Epidermal melanocyte (primary cell): ENCODE results near the gene LSAMP.
"Not testable (repeated sequence)": the region's sequence is repeated elsewhere in the genome, so short reads cannot be mapped to it uniquely, and the experiment has no call there.

Experiments
- DNase-seq: peaks from one replicate; pipeline ENCODE4 v3.0.0; 2011; ENCODE audit warnings: low spot score; ENCODE audit not compliant: insufficient read length

Gene LSAMP

DNA sequence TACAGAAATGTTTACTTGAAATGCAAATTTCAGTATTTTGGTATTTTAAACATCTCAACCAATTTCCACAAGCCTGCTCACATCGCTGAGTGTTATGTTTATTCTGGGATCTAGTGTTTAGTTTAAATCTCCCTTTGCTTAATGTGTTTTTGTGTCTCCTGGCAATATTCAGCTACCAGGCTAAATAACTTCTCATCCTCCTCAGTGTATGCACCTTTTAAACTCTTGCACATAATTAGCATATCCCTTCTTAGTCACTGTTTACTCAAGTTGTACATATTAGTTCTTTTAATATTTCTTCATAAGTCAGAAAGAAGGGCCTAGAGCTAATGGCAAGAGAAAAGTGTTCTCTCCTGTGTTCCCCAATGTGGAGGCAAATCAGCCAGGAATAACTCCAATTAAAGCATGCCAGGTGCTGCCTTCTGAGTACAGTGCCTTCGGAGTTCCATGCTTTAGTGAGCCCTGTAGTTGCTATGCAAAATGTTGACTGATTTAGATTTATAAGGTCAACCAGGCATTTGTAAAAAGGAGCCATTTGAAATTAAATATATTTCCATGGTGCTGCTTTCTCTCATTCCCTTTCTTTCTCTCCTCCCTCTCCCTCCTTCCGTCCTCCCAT lies 587.7 kb downstream of the LSAMP start:
- no peak for DNase-seq

DNA sequence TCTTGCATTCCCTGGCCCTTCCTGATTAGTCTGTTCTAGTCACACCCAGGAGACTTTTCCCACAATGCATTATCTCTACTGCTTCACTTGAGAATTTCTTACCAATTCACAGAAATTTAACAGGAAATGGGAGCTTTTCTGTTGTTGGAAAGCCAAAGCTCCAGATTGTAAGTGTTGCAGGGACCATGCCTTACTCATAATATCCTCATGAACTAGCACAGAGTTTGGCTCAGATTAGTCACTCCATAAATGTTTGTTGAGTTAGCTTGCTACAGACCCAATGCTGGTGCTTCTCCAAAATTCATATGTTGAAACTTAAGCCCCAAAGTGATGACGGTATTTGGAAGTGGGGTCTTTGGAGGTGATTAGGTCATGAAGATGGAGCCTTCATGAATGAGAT lies 589.4 kb downstream of the LSAMP start:
- DNase-seq: no peak

DNA sequence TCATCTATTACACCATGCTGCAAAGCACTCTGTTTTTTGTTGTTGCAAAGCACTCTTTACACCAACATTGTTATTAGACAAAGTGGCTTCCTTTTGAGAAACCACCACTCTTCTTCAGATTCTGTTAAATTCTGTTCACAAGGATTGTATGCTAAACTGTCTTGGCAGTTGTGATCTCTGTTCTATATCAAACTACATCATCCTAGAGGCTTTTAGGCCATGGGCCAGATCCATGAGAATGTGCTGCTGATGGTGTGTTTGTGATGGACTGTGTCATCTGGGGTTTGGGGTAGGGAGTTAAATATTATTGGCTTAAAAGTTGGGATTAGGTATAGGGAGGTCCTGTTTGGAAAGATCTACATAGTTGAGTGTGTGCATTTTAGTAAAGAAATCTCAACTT lies 592.2 kb downstream of the LSAMP start:
- DNase-seq: no peak

DNA sequence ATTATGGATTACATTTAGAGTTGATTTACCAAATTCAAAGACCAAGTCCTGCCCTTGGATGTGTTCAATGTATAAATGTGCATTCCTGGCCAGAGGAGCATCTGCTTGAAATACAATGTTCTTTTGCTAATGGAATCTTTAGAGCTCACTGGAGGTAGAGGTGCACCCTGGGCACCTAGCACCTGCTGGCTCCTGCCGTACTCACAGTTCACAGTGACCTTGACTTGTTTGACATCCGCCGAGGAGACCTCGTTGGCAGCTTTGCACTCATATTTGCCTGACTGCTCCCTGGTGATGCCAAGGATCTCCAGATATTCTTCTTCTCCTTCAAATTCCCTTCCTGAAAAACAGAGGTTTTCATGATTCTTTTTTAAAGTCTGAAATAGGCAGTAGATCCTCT lies 593.0 kb downstream of the LSAMP start:
- DNase-seq: no peak

DNA sequence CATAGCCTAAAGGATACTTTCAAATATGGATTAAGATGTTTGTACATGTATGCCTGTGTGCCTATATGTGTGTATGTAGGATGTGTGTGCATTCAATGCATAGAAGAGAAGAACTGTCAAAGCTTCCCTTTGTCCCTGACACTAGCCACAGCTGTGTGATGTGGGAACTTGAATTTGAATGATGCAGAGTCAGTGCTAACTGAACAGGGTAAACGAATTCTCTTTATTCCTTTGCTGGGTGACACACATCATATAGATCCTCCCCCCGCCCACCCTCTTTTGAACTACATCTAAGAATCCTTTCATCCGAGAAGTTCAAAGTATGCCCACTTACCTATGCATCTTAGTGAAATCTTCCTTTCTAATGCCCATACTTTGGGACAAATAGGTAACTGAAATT lies 593.7 kb downstream of the LSAMP start:
- DNase-seq: no peak

DNA sequence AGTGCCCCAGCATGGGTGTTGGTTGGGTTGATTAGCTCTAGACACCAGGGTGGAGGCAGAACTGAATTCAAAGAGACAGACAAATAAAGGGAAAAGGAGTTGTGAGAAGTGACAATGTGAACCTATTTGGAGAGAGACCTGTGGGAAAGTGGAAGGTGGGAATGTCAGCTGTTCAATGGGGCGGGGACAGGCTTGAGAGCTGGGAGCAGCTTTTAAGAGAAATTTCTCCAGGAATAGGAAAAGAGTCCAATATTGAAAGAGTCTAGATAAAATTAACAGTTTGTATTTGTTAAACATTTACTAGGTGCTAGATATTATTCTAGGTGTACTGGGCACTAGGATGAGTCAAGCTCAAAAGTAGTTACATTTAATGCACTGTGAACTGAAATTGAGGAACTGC lies 596.6 kb downstream of the LSAMP start:
- DNase-seq: no peak

DNA sequence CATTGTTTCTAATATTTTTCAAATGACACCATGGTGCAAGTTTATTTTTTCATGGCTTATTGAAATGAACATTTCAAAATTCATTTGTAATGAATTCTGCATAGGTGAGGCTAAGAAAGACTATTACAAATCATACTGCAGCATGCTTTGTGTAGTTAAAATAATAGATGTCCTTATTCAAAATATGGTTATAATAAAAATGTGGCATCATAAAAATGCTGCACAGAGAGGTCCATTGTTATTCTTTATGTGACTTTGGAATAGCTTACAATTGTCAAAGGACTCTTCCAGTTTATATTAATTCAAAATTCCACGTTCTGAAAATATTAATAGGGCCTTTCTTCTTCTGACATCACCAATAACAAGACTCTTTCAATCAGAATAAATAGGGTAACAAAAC lies 599.3 kb downstream of the LSAMP start:
- no peak for DNase-seq

DNA sequence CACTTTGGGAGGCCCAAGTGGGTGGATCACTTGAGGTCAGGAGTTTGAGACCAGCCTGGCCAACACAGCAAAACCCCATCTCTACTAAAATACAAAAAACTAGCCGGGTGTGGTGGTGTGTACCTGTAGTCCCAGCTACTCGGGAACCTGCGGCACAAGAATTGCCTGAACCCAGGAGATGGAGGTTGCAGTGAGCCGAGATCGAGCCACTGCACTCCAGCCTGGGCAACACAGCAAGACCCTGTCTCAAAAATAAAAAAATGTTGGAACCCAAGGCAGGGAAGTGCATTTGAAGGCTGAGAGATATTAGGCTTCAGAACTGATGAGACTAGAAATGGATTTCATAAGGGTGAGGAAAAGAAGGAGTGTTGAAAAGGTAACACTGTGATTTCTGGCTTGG lies 600.6 kb downstream of the LSAMP start:
- not testable (repeated sequence) for DNase-seq

DNA sequence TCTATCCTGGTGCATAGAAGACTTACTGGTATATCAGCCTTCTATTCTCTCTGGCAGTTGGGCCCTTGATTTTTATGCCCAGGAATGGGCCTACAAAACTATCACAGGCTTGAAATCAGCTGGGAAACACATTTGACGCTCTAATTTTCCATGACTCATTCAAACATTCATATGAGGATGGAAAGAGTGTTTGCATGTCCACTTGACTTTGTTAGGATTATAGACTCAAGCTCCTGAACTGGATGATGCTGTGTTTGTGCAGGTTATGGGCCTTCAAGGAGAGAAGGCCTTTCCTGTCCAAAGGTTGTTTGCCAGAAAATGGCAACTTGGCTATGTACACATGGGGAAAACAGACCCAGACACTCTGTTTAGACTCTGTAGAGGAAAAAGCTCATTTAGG lies 602.1 kb downstream of the LSAMP start:
- DNase-seq: no peak

DNA sequence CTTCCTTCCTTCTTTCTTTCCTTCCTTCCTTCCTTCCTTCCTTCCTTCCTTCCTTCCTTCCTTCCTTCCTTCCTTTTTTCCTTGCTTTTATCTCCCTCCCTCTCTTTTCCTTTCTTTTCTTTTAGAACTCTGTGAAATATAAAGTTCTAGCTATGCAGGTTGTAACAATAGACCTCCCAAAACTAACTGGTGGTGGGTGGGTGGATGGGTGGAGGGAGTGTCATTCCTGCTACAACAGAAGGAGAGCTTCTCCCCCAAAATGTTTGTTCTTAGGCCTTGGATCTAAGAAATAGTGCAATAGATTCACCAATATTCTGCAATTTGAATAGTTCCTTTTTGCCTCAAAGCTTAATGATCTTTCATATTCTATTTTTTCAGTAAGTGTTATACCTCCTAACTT lies 606.0 kb downstream of the LSAMP start:
- no peak for DNase-seq

DNA sequence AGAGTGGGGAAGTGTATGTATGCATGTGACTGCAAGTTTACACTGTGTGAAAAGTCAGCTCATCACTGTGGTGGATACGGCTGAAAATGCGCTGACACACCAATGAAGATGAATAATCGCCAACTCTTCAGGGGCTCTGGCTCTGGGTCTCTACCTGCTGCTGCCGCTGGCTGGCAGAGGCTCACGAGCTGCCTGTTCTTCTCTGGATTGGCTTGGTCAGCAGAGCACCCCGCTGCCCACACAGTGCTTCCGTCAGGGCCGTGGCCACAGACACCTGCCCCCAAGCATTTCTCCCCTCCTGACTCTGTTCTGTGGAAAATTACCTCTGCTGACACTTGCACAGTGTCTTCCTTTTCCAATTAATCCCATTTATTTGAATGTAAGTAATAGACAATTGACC lies 606.5 kb downstream of the LSAMP start:
- DNase-seq: no peak

DNA sequence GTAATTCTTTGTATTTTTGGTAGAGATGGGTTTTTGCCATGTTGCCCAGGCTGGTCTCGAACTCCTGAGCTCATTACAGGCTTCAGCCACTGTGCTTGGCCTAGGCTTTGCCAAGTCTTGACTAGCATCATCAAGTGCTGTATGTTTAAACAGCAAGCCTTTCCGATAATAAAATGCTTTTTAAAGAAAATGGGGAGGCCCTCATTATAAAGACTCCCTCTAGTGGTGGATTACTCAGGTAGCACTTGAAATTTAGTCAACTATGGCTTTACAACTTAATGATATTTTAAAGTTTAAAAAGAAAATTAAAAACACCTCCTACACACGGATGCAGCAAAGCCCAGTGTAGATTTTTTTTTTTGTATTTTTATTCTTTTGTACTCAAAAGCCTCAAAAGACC lies 608.3 kb downstream of the LSAMP start:
- no peak for DNase-seq

DNA sequence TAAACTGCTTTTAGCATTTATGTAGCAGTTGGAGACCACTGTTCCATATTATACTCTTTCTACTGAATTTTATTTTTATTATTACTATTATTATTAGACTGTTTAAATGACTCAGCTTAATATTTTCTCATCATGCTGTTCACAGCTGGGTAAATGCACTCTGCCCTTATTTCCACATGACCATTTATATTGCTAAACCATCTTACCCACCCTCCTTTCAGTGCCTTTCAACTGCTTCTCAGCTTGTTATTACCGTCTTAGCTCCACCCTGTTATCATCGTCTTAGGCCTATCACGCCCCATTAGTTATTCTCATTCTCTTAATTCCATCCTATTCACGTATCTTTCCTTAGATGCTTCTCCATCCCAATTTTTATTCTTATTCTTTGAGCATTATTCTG lies 609.3 kb downstream of the LSAMP start:
- no peak for DNase-seq

DNA sequence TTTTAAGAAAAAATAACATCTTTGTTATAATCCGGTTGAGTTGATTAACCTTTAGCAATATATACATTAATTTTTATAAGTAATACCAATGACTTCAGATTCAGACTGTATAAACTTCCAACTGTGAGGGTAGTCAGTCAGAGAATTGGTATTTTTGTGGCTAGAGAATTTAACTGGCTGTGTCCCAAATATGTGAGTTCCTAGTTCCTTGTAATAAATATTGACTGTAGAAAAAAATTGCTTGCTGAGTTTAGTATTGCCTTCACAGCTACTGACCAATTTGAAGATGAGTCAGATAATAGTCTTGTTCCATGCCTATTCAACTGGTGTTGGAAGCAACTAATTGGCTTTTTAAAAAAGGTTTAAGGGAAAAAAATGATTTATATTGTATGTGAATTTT lies 611.2 kb downstream of the LSAMP start:
- no peak for DNase-seq

DNA sequence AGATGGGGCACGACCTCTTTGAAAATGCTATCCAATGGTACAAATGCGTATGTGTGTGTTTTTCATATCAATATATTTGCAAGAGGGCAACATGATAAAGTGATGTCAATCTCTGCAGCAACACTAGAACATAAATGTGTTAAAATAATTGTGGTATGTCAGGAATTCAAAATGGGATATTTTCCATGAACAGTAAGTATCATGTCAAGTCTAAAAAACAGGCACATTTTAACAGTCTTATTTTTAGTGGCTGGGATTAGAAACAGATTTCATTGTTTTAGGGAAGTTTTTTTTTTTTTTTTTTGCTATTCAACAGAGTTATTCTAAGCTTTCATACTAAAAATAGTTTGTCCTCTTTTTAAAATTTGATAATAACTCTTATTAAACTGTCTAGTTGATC lies 612.2 kb downstream of the LSAMP start:
- DNase-seq: no peak

DNA sequence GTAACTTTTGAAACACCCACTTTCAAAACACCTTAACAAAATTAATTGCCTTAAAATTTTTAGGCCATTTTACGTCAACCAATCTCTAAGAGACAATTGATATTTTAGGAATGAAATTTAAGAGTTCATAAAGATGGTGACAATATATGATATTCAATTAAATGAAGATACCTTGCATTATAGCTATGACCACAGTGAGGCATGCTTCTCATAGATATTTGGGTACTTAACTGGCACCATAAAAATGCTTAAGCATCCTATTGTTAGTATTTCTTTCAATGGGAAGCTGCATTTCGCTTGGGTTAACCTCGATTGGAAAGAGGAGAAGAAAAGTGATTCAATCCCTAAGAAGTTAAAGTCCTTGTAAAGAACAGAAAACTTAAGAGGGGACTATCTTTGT lies 613.0 kb downstream of the LSAMP start:
- no peak for DNase-seq

DNA sequence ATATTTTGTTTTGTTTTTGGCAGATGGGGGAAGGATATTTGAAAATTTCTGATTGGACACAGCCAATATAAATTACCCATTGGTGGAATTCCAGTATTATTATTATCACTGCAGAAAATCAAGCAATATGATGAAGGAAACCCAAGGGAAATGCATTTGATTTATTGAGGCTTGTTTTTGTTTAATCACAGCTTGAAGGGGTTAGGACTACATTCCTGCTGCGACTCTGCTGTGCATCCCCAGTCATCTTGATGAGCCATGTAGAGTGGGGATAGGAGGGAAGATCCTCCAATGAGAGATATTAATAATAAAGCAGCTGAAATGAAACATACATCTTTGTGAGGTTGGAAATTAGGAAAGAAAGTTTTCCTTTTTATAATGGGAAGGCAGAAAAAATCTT lies 613.4 kb downstream of the LSAMP start:
- no peak for DNase-seq

DNA sequence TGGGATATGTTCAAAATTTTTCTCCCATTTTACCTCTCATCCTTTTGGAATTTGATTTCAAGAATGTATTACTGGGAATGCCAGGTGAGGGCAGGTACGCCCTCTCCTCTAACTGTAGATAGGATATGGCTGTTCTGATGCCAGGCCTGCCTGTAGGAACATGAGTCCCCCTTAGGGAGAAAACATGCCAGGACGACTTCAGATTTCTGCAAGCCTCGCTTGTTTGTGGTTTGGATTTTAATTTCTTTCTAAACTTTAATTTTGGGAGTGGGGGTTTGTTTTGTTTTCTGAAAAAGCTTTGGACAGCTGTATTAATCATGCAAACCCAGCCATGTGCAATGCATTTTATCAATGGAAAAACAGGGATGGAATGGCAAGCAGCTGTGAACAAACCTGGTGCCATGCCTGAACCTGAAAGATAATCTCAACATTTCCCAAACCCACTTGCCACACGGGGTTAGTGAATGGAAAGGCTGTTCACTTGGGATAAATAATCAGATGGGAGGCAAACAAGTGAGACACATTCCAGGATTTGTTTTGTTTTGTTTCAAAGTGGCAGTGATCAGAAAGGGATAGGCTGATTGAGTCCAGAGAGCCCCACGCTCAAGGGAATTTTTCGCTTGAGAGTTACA lies 614.4 kb downstream of the LSAMP start:
- DNase-seq: no peak

DNA sequence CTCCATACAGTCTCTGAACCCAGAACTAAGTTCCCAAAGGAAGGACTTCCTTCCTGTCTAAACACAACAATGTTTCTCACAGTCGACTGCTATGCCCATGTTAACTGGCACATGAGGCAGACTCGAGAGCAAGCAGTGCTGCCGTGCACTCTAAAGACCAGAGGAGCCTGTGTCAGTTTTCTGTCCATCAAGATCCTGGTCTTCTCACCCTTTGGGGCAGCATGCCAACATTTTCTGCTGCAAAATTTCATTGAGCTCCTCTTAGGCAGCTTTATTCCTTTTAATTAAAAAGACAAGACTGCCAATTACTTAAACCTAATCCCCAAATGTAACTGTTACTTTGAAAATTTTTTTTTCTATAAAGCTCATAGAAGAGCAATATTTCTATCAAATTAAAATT lies 616.9 kb downstream of the LSAMP start:
- no peak for DNase-seq

DNA sequence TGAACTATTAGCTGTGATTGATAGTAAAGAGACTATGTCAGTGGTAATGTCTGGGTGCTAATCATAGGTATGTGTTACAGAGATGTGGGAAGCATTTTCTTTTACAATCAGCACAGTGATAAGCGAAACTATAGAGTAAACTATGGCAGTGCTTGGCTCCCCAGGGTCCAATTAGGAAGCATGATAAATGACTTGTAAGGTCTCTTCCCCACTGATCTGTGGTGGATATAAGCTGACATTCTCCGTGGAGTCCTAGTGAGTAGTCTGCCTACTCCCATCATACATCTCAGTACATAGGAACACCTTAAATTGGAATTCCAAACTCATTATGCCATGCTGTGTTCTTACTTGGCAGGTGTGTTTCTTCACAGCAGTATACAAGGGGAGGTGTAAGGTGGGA lies 617.8 kb downstream of the LSAMP start:
- no peak for DNase-seq

DNA sequence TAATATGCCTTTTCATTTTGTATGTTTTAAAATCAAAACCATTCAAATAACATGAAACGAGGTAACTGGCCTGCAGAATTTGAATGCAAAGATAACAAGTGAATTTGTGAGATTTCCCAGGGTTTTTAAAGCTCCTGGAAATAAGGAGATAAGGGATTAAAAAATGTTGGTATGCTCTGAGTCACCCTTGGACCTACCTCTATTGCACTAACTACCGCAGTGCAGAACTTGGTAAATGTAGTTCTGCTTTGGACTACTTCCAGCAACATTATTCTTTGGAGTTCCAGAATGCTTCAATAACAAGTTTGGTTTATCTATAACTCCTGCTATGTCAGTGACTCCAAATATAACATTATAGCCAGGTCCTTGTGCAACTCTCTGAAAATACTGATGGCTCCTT lies 620.2 kb downstream of the LSAMP start:
- no peak for DNase-seq

DNA sequence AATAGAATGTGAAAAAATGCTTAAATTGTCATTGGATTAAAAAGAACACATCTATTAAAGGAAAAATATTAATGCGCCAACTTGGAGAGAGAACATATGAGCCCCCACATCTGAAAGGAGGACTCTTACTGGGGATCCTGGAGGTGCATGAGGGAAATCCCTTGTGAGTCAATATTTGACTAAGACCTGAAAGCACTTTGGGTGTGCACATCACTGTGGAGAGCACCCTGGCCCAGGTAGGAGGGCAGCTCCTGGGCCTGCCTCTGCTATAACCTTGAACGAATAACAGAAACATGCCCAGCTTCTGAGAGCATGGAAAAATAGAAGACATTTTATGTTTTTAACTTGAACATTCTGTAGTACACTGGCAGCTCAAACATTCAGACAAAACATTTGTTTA lies 622.2 kb downstream of the LSAMP start:
- DNase-seq: no peak

DNA sequence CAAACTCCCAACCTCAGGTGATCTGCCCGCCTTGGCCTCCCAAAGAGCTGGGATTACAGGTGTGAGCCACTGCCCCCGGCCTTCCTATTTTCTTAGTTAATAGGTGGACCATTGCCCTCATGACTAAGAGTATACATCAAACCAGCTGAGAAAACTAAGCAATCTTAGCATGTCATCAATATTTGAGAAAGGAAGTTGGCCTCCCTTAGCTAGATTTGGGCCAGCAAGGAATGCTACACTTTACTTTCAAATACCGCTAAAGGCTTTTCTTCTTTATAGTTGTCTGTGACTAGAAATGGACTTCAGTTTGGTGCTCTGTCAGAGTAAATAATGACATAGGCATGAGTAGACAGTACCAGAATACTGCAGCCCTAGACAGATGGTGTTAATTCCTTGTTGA lies 622.7 kb downstream of the LSAMP start:
- no peak for DNase-seq
